Sigmoid colon (tissue), 4 donors: ENCODE results near the gene ALDH2.

Source experiments
- POLR2AphosphoS5 ChIP-seq, 4 donors: sonication (generic); formaldehyde crosslinking; IDR thresholded peaks; one replicate each; pipeline ENCODE4 v1.6.1; 2017; ENCODE audit warnings: antibody characterized with exemption in 4 of 4
- TF ChIP-seq, protein P1 (sequence below), 4 experiments: fragments of 450-650 bp in 3 of 4; fragments of 200-600 bp in 1 of 4; IDR thresholded peaks; one replicate each; pipeline ENCODE4 v1.5.1; 2016 to 2019; ENCODE audit warnings: antibody characterized with exemption in 4 of 4, mild to moderate bottlenecking in 3 of 4, moderate library complexity in 2 of 4

DNA sequence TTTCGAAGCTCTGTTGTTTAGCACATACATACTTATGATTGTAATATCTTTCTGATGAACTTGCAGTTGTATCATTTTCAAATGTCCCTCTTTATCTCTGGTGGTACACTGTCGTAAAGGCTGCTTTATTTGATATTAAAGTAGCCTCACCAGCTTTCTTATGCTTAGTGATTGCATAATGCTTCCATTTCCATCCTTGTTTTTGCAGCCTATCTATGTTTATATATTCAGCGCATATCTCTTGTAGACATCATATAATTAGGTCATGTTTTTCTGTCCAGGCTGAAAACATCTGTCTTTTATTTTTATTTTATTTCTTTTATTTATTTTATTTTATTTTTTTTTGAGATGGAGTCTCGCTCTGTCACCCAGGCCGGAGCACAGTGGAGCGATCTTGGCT lies 46.3 kb upstream of the ALDH2 start:
- TF ChIP-seq, protein P1, sequence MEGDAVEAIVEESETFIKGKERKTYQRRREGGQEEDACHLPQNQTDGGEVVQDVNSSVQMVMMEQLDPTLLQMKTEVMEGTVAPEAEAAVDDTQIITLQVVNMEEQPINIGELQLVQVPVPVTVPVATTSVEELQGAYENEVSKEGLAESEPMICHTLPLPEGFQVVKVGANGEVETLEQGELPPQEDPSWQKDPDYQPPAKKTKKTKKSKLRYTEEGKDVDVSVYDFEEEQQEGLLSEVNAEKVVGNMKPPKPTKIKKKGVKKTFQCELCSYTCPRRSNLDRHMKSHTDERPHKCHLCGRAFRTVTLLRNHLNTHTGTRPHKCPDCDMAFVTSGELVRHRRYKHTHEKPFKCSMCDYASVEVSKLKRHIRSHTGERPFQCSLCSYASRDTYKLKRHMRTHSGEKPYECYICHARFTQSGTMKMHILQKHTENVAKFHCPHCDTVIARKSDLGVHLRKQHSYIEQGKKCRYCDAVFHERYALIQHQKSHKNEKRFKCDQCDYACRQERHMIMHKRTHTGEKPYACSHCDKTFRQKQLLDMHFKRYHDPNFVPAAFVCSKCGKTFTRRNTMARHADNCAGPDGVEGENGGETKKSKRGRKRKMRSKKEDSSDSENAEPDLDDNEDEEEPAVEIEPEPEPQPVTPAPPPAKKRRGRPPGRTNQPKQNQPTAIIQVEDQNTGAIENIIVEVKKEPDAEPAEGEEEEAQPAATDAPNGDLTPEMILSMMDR (IDR thresholded peaks at IDR 0.05), result no peak
- TF ChIP-seq POLR2AphosphoS5 (IDR thresholded peaks at IDR 0.05), result no peak
